Posterior cingulate gyrus (tissue), 11 donors: Measurements from ENCODE around the gene BCL11B.

Source experiments
- DNase-seq, 10 donors: peaks; one replicate each; pipeline versions ENCODE4 v3.0.0 to v3.0.0-alpha.2; 2020 to 2021; ENCODE audit warnings: mixed read lengths in 3 of 10
- intact Hi-C: fragments of 100-400 bp; cut with DNase I; formaldehyde crosslinking; loops from one replicate; pipeline ENCODE4 v1.15.1; 2023

The BCL11B gene

GRCh38 chr14:99244941-99245563, 26.9 kb downstream of the BCL11B start:
- intact Hi-C loops = no loop called here
- no peak for DNase-seq

GRCh38 chr14:99244367-99244901, 27.6 kb downstream of the BCL11B start:
- peak in 2 of 10 donors; percentile 18 to 34 for DNase-seq
- intact Hi-C loops = no loop called here

- peak in 2 of 10 donors; percentile 16 to 36 for DNase-seq
- intact Hi-C loops = no loop called here
These were observed 28.9 kb downstream of the BCL11B start for GRCh38 chr14:99242816-99243721.

- peak in 2 of 10 donors; percentile 47 to 74 for DNase-seq
- intact Hi-C loops = no loop called here
These were observed 29.8 kb downstream of the BCL11B start for GRCh38 chr14:99242238-99242637.

- intact Hi-C loops = no loop called here
- DNase-seq = peak in 2 of 10 donors; percentile 15 to 44
These were observed 30.5 kb downstream of the BCL11B start for GRCh38 chr14:99241325-99242010.

GRCh38 chr14:99240627-99241324, 31.2 kb downstream of the BCL11B start:
- intact Hi-C loops = no loop called here
- DNase-seq = peak in 2 of 10 donors; percentile 8 to 14

- intact Hi-C loops = no loop called here
- DNase-seq = peak in 2 of 10 donors; percentile 1 to 2
These were observed 32.3 kb downstream of the BCL11B start for GRCh38 chr14:99239661-99240092.

GRCh38 chr14:99238216-99238615, 33.8 kb downstream of the BCL11B start:
- intact Hi-C loops = no loop called here
- DNase-seq = no peak

GRCh38 chr14:99237288-99237687, 34.7 kb downstream of the BCL11B start:
- intact Hi-C loops = no loop called here
- DNase-seq = peak in 2 of 10 donors; percentile 45 to 46

- peak in 2 of 10 donors; percentile 39 to 45 for DNase-seq
- intact Hi-C loops = no loop called here
These were observed 35.4 kb downstream of the BCL11B start for GRCh38 chr14:99236386-99237138.

- intact Hi-C loops = no loop called here
- DNase-seq = peak in 2 of 10 donors; percentile 14 to 16
These were observed 36.2 kb downstream of the BCL11B start for GRCh38 chr14:99235582-99236320.

GRCh38 chr14:99234961-99235571, 36.9 kb downstream of the BCL11B start:
- intact Hi-C loops = no loop called here
- peak in 4 of 10 donors; percentile 34 to 89 (median 64) for DNase-seq

- intact Hi-C loops = no loop called here
- peak in 2 of 10 donors; percentile 42 to 56 for DNase-seq
These were observed 37.6 kb downstream of the BCL11B start for GRCh38 chr14:99234355-99234754.

- intact Hi-C loops = no loop called here
- DNase-seq = peak in 2 of 10 donors; percentile 44 to 58
These were observed 38.6 kb downstream of the BCL11B start for GRCh38 chr14:99233222-99234035.

GRCh38 chr14:99232714-99233214, 39.2 kb downstream of the BCL11B start:
- intact Hi-C loops = no loop called here
- DNase-seq = peak in 2 of 10 donors; percentile 4 to 35

GRCh38 chr14:99231850-99232713, 39.9 kb downstream of the BCL11B start:
- peak in 2 of 10 donors; percentile 52 to 71 for DNase-seq
- intact Hi-C loops = no loop called here
